Activated naive CD4-positive, alpha-beta T cell treated with Interleukin-2 at 50 U/mL for 16 hours (primary cell): ENCODE results near the gene FAAP24.
"Not testable (repeated sequence)": the region's sequence is repeated elsewhere in the genome, so short reads cannot be mapped to it uniquely, and the experiment has no call there.

Source experiments
- DNase-seq: peaks from one replicate; pipeline ENCODE4 v3.0.0-alpha.2; 2020

The FAAP24 gene

GRCh38 chr19:32971715-32972540, at the start of gene FAAP24, which contains the start of gene CEP89:
TSS of gene FAAP24 (plus strand) at chr19:32972242. CDS start at chr19:32973197, 955 bp downstream.
TSS of gene CEP89 (minus strand) at chr19:32971958. CDS start at chr19:32971874, 84 bp downstream.
- DNase-seq, result peak; percentile 99

GRCh38 chr19:32924200-32924599, 47.8 kb upstream of the FAAP24 start:
- no peak for DNase-seq

- DNase-seq, result no peak
Measured at GRCh38 chr19:32928806-32929205, 43.2 kb upstream of the FAAP24 start.

GRCh38 chr19:32930567-32930966, 41.5 kb upstream of the FAAP24 start:
- no peak for DNase-seq

GRCh38 chr19:32933571-32933970, 38.5 kb upstream of the FAAP24 start:
- no peak for DNase-seq

GRCh38 chr19:32935629-32936028, 36.4 kb upstream of the FAAP24 start:
- no peak for DNase-seq

GRCh38 chr19:32936065-32936464, 36.0 kb upstream of the FAAP24 start:
- DNase-seq, result no peak

DNA sequence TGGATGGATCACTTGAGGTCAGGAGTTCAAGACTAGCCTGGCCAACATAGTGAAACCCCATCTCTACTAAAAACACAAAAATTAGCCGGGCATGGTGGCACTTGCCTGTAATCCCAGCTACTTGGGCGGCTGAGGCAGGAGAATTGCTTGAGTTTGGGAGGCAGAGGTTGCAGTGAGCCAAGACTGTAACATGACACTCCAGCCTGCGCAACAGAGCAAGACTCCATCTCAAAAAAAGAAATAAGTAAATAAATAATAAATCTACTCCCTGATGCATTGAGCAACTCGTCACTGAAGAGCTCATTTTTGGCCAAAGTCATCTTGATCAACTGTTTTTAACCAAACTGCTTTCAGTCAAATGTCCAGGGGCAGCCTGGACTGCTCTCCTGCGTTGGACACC, 30.8 kb upstream of the FAAP24 start:
- not testable (repeated sequence) for DNase-seq

- no peak for DNase-seq
Measured at GRCh38 chr19:32945260-32945659, 26.8 kb upstream of the FAAP24 start.

DNA sequence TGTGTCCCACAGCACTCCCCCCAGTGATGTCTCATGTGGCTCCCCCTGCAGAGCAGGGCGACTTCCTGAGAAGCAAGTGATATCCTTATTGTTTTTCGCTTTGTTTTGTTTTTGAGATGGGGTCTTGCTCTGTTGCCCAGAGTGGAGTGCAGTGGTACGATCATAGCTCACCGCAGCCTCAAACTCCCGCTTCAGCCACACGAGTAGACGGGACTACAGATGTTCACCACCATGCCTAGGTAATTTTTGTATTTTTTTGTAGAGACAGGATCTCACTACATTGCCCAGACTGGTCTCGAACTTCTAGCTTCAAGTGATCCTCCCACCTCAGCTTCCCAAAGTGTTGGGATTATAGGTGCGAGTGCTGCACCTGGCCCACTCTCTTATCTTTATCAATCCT, 5.3 kb upstream of the FAAP24 start:
- no peak for DNase-seq

DNA sequence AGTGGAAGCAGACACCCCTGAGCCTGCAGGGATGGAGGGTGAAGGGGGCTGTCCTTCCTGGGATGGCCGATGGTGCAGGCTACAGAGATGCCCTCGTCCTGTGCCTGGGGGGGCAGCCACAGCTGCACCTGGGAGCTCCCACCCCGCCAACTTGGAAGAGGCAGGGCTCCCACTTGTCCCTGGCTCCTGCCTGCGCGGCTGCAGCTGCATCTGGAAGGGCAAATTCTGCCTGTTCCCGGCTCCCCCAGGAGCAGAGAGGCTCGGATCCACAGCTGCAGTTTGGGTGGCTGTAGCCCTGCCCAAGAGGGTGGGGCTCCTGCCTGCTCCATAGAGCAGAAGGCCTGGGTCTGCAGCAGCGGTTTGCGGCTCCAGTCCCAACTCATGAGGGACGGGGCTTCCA, 2.5 kb upstream of the FAAP24 start:
- DNase-seq, result no peak

DNA sequence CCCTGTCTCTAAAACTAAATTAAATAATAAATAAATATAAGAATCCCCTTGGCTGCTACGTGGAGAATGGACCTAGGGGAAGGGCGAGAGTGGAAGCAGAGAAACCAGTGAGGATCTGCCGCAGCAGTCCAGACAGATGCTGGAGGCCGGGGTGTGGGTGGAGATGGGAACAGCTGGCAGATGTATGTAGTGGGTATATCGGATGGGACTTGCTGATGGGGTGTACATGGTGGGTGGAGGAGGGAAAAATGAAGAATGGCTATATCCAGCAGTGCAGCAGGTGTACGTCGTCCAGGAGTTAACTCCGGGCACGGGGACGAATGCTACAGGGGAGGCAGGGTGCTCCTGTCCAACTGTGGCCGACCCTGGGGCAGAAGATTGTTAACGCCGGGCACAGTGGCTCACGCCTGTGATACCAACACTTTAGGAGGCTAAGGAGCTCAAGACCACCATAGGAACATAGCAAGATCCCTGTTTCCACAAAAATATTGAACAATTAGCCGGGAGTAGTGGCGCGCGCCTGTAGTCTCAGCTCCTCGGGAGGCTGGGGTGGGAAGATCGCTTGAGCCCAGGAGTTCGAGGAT, 938 bp upstream of the FAAP24 start:
- no peak for DNase-seq

DNA sequence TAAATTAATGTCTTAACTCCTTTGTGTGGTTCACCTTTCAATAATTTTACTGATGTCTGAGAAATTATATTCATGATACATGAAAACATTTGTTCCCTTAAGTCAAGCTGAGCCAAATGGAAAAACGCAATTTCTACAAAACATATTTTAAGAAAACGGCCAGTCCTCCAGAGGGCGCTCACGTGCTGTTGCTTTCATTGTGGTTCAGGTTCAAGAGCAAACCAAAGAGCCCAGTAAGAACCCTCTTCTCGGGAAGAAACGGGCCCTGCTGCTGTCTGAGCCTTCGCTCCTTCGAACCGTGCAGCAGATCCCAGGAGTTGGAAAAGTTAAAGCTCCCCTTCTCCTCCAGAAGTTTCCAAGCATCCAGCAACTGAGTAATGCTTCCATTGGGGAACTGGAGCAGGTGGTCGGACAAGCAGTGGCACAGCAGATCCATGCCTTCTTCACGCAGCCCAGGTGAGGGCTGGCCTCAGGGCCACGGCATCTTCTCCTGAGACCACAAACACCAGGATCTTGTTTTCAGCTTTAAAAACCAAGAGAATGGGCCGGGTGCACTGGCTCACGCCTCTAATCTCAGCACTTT, 4.3 kb downstream of the FAAP24 start:
- DNase-seq, result peak; percentile 66

DNA sequence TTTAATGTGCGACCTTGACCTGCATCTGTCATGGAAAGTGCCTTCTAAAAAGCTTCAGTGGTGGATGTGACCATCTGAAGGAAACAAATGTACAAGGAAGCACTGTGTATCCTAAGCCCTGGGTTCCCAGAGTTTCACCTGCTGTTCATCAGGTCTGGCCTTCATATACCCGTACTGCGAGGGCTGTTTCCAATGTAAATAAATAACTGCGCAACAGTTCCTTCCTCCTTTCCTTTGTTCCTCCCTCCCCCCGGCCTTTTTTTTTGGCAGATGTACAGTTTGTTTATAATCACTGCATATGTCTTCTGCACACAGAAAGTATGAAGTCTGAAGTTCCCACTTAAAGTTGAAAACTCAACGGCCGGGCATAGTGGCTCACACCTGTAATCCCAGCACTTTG, 5.2 kb downstream of the FAAP24 start:
- no peak for DNase-seq

DNA sequence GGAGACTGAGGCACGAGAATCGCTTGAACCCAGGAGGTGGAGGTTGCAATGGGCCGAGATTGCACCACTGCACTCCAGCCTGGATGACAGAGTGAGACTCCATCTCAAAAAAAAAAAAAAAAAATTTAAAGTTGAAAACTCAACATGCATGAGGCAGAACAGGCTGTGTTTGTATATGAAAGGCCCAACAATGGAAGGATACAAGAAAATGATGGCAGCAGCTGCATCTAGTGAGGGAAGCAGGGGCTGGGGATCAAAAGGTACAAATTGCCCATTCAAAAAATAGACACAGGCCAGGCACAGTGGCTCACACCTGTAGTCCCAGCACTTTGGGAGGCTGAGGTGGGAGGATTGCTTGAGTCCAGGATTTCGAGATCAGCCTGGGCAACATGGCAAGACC, 5.8 kb downstream of the FAAP24 start:
- DNase-seq, result not testable (repeated sequence)

GRCh38 chr19:32979807-32980206, 7.8 kb downstream of the FAAP24 start:
- DNase-seq, result not testable (repeated sequence)

DNA sequence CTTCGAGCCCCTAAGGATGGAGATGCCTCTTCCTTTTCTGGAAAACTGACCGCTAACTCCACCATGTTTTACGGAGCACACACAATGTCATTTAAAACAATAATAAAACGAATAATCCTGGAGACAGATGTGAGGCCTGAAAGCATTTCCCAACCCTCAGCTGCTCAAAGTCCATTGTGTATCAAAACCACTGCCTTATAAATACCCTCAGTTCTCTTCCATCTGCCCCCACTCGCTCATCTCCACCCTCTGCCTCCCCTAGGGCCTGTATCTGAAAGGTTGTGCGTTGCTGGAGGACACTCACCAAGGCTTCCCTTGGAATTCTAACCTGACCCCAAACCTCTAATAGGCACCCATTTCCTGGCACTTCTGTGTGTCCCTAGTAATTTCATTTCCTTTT, 10.4 kb downstream of the FAAP24 start:
- not testable (repeated sequence) for DNase-seq

DNA sequence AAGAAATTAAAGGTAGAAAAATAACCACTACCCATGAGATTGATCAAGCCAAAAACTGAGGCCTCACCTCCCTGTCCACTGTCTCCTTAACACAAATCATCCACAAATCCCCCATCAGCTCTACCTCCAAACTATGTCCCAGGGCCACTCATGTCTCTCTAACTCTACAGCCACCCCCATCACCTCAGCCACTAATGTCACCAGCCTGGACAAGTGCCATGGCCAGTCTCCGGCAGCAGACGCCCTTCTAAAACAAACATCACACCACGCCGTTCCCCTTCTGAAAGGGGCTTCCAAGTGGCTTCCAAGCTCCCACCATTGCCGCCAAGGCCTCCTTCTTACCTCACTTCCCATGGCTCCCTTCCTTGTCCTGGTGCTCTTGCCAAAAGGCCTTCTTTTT, 16.2 kb downstream of the FAAP24 start:
- not testable (repeated sequence) for DNase-seq

- DNase-seq, result no peak
Measured at GRCh38 chr19:32988724-32989123, 16.7 kb downstream of the FAAP24 start.

DNA sequence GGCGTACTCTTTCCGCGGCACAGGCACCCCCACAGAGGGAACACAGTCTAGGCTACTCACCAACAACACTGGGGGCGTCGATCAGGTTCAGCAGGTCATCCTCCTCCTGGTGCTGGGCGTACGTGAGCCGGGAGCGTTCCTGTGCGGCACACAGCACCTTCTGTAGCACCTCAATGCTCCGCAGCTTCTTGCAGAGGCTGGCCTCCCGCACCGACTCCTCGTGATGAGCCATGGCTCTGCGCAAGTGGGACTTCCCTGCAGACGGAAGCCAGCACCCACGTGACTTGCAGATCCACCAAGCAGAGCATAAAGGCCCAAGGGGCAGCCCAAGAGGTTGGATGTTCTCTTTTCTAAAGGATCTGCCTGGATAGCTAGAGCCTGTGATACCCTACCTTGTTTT, 23.9 kb downstream of the FAAP24 start:
- DNase-seq, result not testable (repeated sequence)

DNA sequence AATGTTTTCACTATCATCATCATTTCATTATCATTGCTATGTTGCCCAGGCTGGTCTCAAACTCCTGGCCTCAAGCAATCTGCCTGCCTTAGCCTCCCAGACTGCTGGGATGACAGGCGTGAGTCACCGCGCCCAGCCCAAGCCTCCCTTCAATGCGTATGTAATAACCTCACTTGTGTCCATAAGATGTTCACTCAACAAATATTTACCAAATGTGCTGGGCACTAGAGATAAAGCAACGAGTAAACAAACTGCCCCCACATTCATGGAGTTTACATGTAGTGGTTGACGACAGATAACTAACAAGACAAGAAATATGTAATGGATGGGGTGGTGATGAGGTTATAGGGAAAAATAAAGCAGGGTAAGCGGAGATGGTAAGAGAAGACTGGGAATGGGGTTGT, 25.0 kb downstream of the FAAP24 start:
- not testable (repeated sequence) for DNase-seq

DNA sequence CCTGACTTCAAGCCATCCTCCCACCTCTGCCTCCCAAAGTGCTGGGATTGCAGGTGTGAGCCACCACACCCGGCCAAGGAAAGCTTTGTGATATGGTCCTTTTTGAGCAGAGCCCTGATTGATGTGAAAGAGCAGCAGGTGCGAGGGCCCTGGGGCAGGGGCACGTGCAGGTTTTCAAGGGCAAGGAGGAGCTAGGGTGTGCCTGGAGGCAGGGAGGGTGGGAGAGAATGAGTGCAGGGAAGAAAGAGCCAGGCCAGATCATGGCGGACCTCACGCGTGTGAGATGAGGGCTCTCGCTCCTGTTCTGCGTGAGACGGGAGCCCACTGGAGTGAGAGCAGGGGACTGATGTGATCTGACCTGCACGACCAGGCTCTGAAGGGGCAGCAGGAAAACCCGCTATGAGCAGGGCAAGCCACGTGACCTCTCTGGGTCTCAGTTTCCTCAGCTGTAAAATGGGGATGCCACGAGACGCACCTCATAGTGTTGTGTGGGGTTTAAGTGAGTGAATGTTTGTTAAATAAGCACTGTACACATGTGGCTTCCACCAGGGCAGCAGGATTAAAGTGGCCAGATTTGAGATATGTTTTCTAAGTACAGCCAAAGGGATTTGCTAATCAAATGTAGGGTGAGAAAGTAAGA, 25.8 kb downstream of the FAAP24 start:
- DNase-seq, result no peak

- no peak for DNase-seq
Measured at GRCh38 chr19:32998722-32999121, 26.7 kb downstream of the FAAP24 start.

DNA sequence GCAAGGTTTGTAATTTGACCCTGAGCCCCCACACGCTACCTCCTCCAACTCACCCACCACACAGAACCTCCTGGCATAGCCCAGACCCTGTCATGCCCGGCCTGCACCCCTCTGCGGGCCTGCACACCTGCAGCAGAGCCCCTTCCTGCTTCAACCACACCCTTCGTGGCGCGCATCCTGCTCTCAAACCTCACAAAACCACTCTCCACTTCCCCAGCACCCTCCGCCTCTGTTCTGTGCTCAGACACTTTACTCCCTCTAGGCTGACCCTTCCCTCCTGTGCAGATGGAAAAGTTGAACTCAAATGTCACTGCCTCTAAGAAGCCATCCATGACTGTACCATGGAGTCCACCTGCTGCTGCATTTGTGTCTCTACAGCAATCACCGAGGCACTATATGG, 28.5 kb downstream of the FAAP24 start:
- DNase-seq, result no peak
